Retina (tissue), 1 donor: ENCODE data around the gene NRBF2.

ENCODE experiments used
- DNase-seq: peaks from one replicate; pipeline ENCODE4 v3.0.0-alpha.2; 2016

Gene NRBF2

DNA sequence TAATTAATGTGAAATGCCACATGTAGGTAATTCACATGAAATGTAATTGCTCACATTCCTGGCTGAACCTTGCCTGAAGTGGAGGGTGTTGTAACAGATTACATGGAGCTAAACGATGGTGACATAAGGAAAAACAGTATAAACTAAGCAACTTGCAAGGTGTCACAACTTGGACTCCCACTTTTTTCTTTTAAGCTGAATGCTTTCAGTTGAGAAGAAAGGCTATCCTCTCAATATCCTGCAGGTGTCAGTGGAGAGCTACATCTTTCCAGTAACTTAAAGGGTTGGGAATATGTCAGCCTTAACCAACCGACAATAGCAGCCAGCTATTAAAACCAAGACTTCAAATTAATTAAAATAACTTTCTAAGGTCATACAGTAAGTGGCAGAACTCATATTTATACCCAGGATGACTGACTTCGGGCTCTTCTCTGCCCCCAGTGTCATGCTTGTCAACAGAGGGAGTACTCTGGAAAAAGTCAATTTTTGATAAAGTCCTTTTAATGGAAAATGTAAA lies 33.7 kb downstream of the NRBF2 start:
- peak; percentile 42 for DNase-seq

DNA sequence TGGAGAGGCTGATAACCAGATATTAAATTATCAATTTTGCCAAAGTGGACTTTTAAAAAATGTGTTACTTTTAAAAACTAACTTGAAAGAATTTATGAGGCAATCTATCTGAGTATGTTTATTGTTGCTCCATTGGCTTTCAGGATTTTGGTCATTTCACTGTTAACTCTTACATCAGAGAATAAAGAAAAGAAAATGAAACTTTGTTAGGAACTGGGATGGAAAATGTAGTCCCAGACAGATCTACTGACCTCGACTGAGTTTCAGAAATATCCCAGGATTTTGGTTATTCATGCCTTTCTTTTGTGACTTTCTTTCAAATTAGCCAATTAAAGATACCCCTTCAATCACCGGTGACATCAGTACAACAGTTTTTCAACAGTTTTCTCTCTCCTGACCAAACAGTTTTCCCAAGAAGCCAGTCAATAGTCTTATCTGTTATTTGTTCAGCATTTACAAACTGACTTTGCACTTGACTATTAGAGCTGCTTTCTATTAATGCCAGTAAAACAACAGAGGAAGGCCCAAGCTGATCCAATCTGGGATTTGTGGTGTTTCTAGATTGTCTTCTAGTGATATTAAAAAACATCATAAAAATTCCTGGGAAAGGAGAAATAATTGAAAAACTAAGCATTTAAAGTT lies 35.8 kb downstream of the NRBF2 start:
- DNase-seq = no peak

DNA sequence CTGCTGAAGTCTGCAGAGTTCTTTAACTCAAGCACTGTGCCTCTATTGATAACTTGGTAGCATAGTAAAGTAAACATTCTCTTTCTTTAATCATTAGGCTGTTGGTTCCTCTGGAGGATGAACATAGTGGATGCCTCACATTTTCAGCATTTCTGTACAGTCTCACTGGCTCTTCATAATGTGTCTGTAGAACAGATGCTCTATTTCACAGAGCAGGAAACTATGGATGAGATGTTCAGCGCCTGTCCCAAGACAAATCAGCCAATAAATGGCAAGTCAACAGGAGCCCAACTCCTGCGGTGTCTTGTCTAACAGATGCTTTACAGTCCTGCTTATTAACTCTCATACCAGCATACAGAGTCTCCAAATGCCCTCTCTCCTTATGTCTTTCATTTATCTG lies 36.5 kb downstream of the NRBF2 start:
- DNase-seq = no peak

DNA sequence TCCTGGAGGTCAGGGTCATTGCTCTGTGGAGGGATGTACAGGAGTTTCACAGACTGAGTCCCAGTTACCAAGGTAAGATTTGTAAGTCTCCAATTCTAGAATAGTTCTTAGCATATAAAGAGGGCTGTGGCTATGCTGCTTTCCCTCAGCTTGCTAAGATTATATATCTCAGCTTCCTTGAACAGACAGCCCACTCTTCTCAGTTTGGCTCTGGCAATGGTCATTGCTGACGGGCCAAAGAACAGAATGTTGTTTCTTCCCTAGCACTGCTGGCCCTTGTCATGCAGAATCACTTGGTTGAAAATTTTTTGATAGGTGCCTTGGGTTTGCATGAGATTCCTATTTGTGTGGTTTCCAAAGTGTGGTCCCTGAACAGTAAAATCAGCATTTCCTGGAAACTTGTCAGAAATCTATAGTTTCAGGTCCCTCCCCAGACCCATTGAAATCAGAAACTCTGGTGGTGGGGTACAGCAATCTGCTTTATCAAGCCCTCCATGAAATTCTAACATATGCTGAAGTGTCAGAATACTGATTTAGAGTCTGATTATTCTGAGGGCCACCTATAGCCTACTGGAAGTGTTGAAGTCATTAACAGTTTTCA lies 38.2 kb downstream of the NRBF2 start:
- DNase-seq = no peak

DNA sequence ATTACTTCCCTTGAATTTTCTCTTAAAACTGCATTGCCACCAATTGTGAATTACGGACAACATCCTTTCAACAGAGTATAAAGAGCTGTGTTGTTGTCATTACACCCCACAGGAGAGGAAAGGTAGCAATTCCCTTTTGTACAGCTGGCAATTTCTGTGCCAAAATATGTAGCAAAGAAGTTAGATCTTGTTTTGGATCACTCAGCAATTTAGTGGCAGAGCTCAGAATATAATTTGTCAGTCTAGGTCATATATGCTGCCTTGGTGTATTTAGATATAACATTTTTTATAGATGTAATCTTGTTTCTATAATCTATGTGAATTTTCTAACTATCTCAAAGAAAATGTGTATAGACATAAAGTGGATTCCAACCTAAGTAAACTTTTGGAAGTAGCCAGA lies 38.8 kb downstream of the NRBF2 start:
- no peak for DNase-seq

DNA sequence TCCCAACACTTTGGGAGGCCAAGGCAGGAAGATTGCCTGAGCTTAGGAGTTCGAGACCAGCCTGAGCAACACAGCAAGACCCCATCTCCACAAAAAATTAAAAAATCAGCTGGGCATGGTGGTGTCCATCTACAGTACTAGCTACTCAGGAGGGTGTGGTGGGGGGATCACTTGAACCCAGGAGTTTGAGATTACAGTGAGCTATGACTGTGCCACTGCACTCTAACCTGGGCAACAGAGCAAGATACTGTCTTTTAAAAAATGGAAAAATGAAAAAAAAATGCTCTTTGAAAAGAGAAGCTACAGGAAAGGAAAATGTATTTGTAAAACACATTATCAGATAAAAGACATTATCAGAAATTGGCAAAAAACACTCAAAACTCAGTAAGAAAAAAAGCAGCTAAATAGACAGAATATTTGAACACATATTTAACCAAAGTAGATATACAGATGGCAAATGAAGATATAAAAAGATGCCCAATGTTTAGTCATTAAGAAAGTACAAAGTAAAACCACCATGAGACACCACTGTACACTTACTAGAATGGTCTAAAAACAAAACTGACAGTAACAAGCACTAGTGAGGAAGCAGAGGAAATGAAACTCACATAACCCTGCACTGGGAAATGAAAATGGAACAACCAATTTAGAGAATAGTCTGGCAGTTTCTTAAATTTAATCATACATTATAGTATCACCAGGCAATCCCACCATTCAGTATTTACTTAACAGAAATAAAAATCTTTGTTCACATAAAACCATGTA lies 40.5 kb downstream of the NRBF2 start:
- no peak for DNase-seq

DNA sequence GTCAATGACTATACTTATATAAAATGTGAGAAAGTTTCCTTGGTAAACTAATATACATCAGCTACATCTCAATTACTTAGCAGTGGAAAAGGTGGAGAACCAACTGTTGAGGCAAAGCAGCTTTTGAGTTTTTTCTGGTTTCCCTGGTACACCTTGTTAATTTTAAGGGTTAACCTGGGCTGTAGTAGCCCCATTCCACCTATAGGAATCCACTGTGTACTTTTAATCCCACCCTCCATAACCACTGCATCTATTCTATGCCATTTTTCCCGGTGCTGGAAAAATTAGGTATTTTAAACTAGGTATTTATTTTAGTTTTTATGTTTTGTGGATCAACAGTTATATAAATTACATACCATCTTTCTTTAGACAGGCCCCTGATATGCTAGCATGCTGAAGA lies 42.4 kb downstream of the NRBF2 start:
- no peak for DNase-seq

DNA sequence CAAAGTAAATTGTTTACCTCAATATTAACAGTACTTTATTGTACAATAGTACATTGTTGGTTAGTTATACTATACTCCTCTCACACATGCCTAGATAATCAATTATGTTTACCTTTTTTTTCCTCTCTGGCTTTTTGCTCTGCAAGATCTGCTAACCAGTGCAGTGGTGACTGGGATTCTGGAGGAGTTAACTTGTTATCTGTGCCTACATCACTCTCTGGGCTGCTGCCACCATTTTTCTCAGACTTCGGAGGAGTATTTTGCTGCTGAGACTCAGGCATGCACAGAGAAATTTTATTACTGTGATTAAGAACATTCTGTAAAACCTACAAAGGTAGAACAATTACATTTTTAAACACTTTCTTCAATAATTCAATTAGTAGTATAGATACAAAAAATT lies 59.7 kb downstream of the NRBF2 start:
- DNase-seq = no peak

DNA sequence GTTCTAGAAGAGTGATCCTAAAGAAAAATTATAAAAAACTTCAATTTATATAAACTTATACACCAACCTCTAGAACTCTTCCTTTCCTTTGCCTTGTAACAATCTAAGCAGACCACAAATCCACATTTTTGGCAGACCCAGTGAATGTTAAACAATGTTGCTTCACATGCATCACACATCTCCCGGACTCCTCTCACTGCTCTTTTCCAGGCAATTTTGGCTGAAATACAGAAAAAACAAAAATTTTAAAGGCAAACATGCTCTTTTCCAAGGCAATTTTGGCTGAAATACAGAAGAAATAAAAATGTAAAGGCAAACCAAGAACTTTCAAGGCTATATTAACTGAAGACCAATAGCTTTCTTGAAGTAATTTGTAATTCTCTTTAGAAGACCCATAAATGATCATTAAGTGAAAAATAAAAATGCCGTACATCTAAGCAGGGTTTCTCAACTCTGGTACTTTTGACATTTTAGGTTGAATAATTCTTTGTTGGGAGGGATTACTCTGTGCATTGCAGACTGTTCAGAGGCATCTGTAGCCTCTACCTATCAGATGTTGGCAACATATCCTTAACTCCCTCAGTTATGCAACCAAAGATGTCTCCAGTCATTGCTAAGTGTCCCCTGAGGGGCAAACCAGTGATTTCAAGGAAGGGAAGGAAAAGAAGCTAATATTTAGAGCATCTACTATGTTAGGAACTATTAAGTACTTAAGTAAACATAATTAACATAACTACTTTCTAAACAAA lies 64.4 kb downstream of the NRBF2 start:
- no peak for DNase-seq

DNA sequence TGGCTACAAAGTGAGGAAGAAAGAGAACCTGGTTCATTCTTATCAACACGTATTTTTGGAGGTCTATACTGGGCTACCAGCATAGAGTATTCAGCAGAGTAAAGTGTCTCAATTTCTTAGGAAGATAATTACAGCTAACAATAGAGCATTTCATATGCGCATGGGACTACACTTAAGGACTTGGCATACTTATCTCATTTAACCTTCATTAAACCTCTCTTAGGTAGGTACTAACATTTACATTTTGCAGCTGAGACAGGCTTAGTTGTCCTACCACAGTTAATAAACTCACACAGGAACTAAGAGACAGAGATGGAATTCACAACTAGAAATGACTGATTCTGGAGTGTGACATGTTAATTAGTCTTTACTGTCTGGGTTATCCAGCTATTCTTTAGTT lies 66.6 kb downstream of the NRBF2 start:
- no peak for DNase-seq

DNA sequence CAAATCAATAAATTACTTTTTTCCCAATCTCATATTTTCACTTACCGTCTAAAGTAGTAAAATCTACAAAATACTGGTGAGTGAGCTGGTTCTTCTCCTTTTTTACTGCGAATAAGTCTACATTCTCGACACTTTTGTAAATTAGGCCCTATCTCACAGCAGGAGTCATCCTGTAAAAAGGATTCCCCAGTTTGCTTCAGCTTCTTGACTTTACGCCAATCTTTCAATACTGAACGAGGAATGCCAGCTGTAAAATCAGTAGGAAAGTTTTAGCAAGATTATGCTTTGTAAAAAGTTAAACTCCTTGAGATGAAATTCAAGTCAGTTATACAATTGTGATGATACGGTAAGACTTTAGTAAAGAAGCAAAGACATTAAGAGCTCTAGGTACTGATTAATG lies 67.3 kb downstream of the NRBF2 start:
- no peak for DNase-seq

DNA sequence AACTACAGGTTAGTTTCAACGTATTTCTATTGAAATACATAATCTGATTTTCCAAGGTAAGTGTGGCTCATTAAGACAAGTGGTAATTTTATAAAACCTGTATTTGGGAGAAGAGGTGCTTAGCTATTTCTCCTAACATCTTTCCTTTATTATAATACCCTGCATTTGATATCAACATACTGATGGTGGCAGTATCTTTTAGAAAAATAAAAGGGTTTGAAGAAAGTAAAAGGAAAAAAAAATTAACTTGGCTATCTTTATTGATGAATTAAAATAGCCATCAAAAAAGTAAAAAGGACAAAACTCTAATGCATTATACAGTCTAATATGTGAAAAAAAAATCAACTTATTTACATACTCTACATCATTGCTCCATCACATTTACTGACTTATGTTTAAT lies 68.0 kb downstream of the NRBF2 start:
- DNase-seq = no peak
